PC-3 (cell line): ENCODE data around the gene PPARG. TPM values are rescaled to one million over a fixed set of nuclear protein-coding genes. Genes with fewer than 3 reads are reported as not detected.

ENCODE experiments used
- ATAC-seq: fragments of 200-7000 bp; cut with Tn5 transposase; 2 replicates; pipeline ENCODE4 v1.9.1; 2020; ENCODE audit warnings: mild to moderate bottlenecking, moderate library complexity
- BruUV-seq: library from RNA; stranded (reverse); fragments of 400-500 nt; replicated peaks from 2 replicates; lab custom pipeline; 2021; lab: Mats Ljungman, UMichigan
- CTCF ChIA-PET: fragments of 300-600 bp; sonication (Branson Sonifier 250); formaldehyde crosslinking; loops from one replicate; lab custom pipeline; 2022; ENCODE audit warnings: antibody characterized with exemption; lab: Charles Lee
- POLR2A ChIA-PET: fragments of 300-600 bp; sonication (Branson Sonifier 250); formaldehyde crosslinking; loops from one replicate; lab custom pipeline; 2022; ENCODE audit warnings: antibody characterized with exemption; ENCODE audit not compliant: unreplicated experiment; lab: Charles Lee
- DNase-seq: peaks from one replicate; pipeline ENCODE4 v3.0.0-alpha.2; 2015
- H2AFZ ChIP-seq: fragments of 300-600 bp; sonication (generic); 2 replicates; pipeline ENCODE4 v1.6.0; 2016; ENCODE audit warnings: antibody characterized with exemption, low read length
- H3F3A ChIP-seq: fragments of 300-600 bp; sonication (generic); one replicate; pipeline ENCODE4 v1.6.0; 2017; ENCODE audit warnings: antibody characterized with exemption, low read length, control low read depth, mild to moderate bottlenecking; ENCODE audit not compliant: unreplicated experiment
- H3K27ac ChIP-seq: fragments of 300-600 bp; sonication (generic); 2 replicates; pipeline ENCODE4 v1.5.1; 2016; ENCODE audit warnings: mild to moderate bottlenecking, low read length
- H3K27me3 ChIP-seq: fragments of 300-600 bp; sonication (generic); 2 replicates; pipeline ENCODE4 v1.6.1; 2016; ENCODE audit warnings: low read length, mixed read lengths
- H3K36me3 ChIP-seq: fragments of 300-600 bp; sonication (generic); 2 replicates; pipeline ENCODE4 v1.6.1; 2016; ENCODE audit warnings: low read depth, mixed run types, low read length, mixed read lengths
- H3K4me1 ChIP-seq: fragments of 300-600 bp; sonication (generic); 2 replicates; pipeline ENCODE4 v1.5.1; 2016; ENCODE audit warnings: low read length; ENCODE audit not compliant: insufficient read depth
- H3K4me2 ChIP-seq: fragments of 300-600 bp; sonication (generic); 2 replicates; pipeline ENCODE4 v1.6.0; 2016; ENCODE audit warnings: low read length
- H3K4me3 ChIP-seq: fragments of 300-600 bp; sonication (generic); 2 replicates; pipeline ENCODE4 v1.5.1; 2016; ENCODE audit warnings: mild to moderate bottlenecking, low read length, mixed read lengths
- H3K79me2 ChIP-seq: fragments of 300-600 bp; sonication (generic); 2 replicates; pipeline ENCODE4 v1.6.1; 2017; ENCODE audit warnings: low read length, mixed read lengths
- H3K9ac ChIP-seq: fragments of 300-600 bp; sonication (generic); 2 replicates; pipeline ENCODE4 v1.6.0; 2016; ENCODE audit warnings: mild to moderate bottlenecking, low read length
- H3K9me2 ChIP-seq: fragments of 300-600 bp; sonication (generic); replicated peaks from 2 replicates; pipeline ENCODE4 v1.6.1; 2016; ENCODE audit warnings: mixed run types, low read length, mixed read lengths
- H3K9me3 ChIP-seq: fragments of 300-600 bp; sonication (generic); 2 replicates; pipeline ENCODE4 v1.6.1; 2016; ENCODE audit warnings: low read length, mixed read lengths
- H4K20me1 ChIP-seq: fragments of 300-600 bp; sonication (generic); 2 replicates; pipeline ENCODE4 v1.6.1; 2016; ENCODE audit warnings: low read length, mixed read lengths
- EZH2 ChIP-seq: fragments of 300-600 bp; sonication (generic); IDR thresholded peaks from one replicate; pipeline ENCODE4 v1.6.1; 2017; ENCODE audit warnings: antibody characterized with exemption, mild to moderate bottlenecking, low read length; ENCODE audit not compliant: unreplicated experiment
- EZH2phosphoT487 ChIP-seq: fragments of 300-600 bp; sonication (generic); IDR thresholded peaks from 2 replicates; pipeline ENCODE4 v1.6.1; 2018; ENCODE audit warnings: mild to moderate bottlenecking, antibody characterized with exemption, low read length, borderline replicate concordance
- intact Hi-C: fragments of 100-400 bp; cut with micrococcal nuclease; formaldehyde crosslinking; loops from 2 replicates; pipeline ENCODE4 v1.9.0; 2023
- total RNA-seq: library from RNA; depleted of rRNA; stranded (reverse); fragments of >200 nt; gene quantifications from 2 replicates; pipeline ENCODE4 v1.2.3, GENCODE V29; 2014
- TF ChIP-seq, protein P1 (sequence below): fragments of 300-600 bp; sonication (generic); conservative IDR thresholded peaks from 2 replicates; pipeline ENCODE4 v1.5.1; 2017; ENCODE audit warnings: antibody characterized with exemption, low read depth, mild to moderate bottlenecking, low read length

The PPARG gene
- total RNA-seq, 1 experiment from 2014 or later: 250 TPM

DNA sequence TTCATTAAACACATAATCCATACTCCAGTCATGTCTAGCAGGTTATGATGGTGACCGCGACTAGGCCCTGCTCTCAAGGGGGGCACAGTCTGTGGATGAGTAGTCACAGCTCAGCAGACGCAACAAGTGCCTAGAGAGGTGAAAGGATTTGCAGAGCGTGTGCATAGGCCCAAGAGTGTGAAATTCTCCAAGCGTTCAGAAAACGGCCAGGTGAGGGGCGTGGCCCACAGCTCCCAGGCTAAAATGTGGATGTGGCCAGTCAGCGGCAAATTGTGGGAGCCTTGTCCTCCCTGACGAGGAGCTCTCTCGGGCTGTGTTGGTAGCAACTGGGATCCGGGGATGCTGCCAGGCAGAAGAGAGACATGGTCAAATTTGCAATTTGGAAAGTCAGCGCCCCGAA lies 149.0 kb downstream of the PPARG start:
- intact Hi-C loops: loop anchor here (5.0 kb wide), 1 partner anchor 39 kb away; no protein-coding TSS in a partner anchor
- CTCF ChIA-PET: no interaction called here

DNA sequence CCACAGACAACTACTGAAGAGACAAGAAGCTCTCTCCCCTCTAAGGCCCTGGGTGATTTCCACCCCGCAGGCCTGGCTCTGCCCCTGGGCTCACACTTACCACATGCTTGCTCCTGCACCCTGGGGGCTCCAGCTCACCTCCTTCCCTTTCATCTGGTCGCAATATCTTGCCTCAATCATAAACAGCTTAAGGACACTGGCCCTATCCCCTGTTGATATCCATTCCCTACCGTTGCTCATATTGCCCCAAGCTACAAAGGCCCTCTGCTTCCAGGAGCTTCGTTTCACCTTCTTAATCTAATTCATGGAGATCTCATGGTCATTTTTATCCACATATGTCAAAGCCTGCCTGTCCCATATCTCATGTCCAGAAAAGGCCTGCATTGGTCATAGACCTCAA lies 149.4 kb downstream of the PPARG start:
- peaks cover 22% of the 10 kb centered on the region for H3K36me3 ChIP-seq
- intact Hi-C loops: loop anchor here (5.0 kb wide), 1 partner anchor 39 kb away; no protein-coding TSS in a partner anchor
- H3K4me2 ChIP-seq: no peak overlapping the region
- no TSS peak for BruUV-seq
- no peaks in the 10 kb centered on the region for H3K9me3 ChIP-seq
- no peaks in the 10 kb centered on the region for H3K27me3 ChIP-seq
- no peak for TF ChIP-seq EZH2
- TF ChIP-seq, protein P1, sequence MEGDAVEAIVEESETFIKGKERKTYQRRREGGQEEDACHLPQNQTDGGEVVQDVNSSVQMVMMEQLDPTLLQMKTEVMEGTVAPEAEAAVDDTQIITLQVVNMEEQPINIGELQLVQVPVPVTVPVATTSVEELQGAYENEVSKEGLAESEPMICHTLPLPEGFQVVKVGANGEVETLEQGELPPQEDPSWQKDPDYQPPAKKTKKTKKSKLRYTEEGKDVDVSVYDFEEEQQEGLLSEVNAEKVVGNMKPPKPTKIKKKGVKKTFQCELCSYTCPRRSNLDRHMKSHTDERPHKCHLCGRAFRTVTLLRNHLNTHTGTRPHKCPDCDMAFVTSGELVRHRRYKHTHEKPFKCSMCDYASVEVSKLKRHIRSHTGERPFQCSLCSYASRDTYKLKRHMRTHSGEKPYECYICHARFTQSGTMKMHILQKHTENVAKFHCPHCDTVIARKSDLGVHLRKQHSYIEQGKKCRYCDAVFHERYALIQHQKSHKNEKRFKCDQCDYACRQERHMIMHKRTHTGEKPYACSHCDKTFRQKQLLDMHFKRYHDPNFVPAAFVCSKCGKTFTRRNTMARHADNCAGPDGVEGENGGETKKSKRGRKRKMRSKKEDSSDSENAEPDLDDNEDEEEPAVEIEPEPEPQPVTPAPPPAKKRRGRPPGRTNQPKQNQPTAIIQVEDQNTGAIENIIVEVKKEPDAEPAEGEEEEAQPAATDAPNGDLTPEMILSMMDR: no peak
- TF ChIP-seq EZH2phosphoT487: no peak
- peaks cover 15% of the 10 kb centered on the region for H3F3A ChIP-seq
- H3K4me1 ChIP-seq: peaks cover 43% of the 10 kb centered on the region
- no peaks in the 10 kb centered on the region for H4K20me1 ChIP-seq
- no peak overlapping the region for H2AFZ ChIP-seq
- DNase-seq (no peak), ATAC-seq (no peak)
- ChIA-PET CTCF (no interaction called here), POLR2A (no interaction called here)
- peak overlapping the region; percentile 95 for H3K27ac ChIP-seq
- H3K79me2 ChIP-seq: no peaks in the 10 kb centered on the region
- H3K9me2 ChIP-seq: no peaks in the 10 kb centered on the region
- no peak overlapping the region for H3K9ac ChIP-seq
- no peak overlapping the region for H3K4me3 ChIP-seq

More for the DNA sequence above, 149.0 kb downstream of the PPARG start:
- H3K36me3 ChIP-seq: peaks cover 26% of the 10 kb centered on the region
- TF ChIP-seq EZH2phosphoT487 (no peak), EZH2 (no peak)
- TF ChIP-seq, protein P1: no peak
- no peak overlapping the region for H3K4me3 ChIP-seq
- H2AFZ ChIP-seq: no peak overlapping the region
- H3F3A ChIP-seq: peaks cover 15% of the 10 kb centered on the region
- H4K20me1 ChIP-seq: no peaks in the 10 kb centered on the region
- no peak overlapping the region for H3K4me2 ChIP-seq
- DNase-seq (no peak), ATAC-seq (no peak)
- POLR2A ChIA-PET: interaction anchor here (0.6 kb wide), 1 partner anchor 31 kb away, joined by 3 read pairs; no protein-coding TSS in a partner anchor
- H3K9me2 ChIP-seq: no peaks in the 10 kb centered on the region
- no peaks in the 10 kb centered on the region for H3K27me3 ChIP-seq
- H3K27ac ChIP-seq: peak overlapping the region; percentile 95
- H3K9me3 ChIP-seq: no peaks in the 10 kb centered on the region
- H3K79me2 ChIP-seq: no peaks in the 10 kb centered on the region
- H3K4me1 ChIP-seq: peaks cover 38% of the 10 kb centered on the region
- H3K9ac ChIP-seq: peak overlapping the region; percentile 80; the same call in 1 of the 2 replicates
- no TSS peak for BruUV-seq

DNA sequence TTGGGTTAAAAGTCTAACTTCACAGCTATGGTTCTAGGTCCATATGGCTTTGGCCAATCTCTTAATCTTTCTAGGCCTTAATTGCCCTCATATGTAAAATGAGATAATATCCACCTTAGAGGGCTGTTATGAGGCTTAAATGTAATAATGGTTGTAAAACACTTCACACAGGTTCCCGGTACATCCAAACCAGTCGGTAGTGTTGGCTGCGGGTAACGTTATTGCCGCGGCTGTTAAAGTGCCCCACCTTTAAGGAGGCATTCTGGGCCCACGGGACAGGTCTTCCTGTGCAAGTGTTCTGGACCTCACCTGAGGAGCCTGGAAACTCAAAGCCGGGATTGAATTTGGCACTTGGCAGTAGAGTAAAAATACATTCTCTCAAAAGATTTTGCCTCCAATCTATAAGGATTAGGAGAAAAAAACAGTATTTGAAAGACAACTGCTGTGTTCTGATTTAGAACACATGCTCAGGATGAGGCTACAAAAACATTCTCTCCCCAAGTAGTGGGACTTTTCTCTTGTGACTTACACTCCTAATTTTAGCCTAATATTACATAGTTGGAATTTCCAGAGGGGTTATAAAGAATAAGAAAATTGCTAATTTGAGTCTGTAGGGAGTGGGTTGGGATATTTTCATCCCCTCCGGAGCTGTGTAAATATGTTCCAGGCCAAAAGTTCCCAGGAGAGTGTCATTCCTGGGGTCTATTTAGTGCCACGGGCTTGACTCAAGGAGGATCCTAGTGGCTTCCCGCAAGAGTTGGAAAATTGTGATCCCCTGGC lies 150.5 kb downstream of the PPARG start:
- ATAC-seq: no peak
- POLR2A ChIA-PET: no interaction called here

More for the DNA sequence above, 150.5 kb downstream of the PPARG start:
- Histone ChIP-seq H3K27ac (peak overlapping the region; percentile 98), H3K4me1 (peaks cover 53% of the 10 kb centered on the region), H3K36me3 (peaks cover 14% of the 10 kb centered on the region), H3K27me3 (no peaks in the 10 kb centered on the region), H4K20me1 (no peaks in the 10 kb centered on the region), H3K9me3 (no peaks in the 10 kb centered on the region), H3K79me2 (no peaks in the 10 kb centered on the region), H3F3A (peaks cover 22% of the 10 kb centered on the region), H2AFZ (no peak overlapping the region), H3K9me2 (no peaks in the 10 kb centered on the region), H3K9ac (no peak overlapping the region), H3K4me2 (no peak overlapping the region), H3K4me3 (no peak overlapping the region)
- intact Hi-C loops: loop anchor here (5.0 kb wide), 1 partner anchor 38 kb away; no protein-coding TSS in a partner anchor
- CTCF ChIA-PET: no interaction called here
- DNase-seq: no peak
- no TSS peak for BruUV-seq
- no peak for TF ChIP-seq EZH2
- no peak for TF ChIP-seq EZH2phosphoT487
- TF ChIP-seq, protein P1: no peak
